ENCODE data around the gene NRG3. TPM values are rescaled to one million over a fixed set of nuclear protein-coding genes. Genes with fewer than 3 reads are reported as not detected.

The NRG3 gene
- total RNA-seq, 2 donors from 2014 or later: 1.7 to 2.3 TPM

DNA sequence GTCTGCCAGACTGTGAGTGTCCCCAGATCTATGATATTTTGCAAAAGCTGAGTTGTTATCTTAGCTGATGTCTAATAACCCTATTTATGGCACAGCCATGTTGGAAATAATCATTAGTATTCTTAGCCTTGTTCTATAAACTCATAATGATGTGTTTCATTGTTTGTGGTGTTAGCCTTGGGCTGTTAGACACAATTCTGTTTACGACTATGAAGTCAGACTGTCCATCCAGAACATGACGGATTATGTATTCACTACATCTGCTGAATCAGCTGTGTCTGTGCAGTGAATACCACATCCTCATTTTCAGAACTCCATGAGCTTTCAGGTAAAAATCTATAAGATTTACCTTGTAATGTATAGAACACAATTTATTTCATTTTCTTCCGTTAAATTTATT lies 577.1 kb downstream of the NRG3 start:
- Histone ChIP-seq H3K4me3 (ENCODE audit: low read length) (no peak overlapping the region), H3K4me1 (ENCODE audit: control insufficient read depth, insufficient read depth, low read length) (no peaks in the 10 kb centered on the region), H3K27ac (ENCODE audit: low read depth, low read length) (no peak overlapping the region), H3K27me3 (ENCODE audit: control insufficient read depth, insufficient read depth, low read length, poor library complexity, severe bottlenecking) (no peaks in the 10 kb centered on the region), H3K9me3 (ENCODE audit: control insufficient read depth, low read length) (no peaks in the 10 kb centered on the region), H3K36me3 (ENCODE audit: control insufficient read depth, insufficient read depth, low read length) (no peaks in the 10 kb centered on the region), H3K9ac (ENCODE audit: extremely low read depth, low read length, poor library complexity, severe bottlenecking) (no peak overlapping the region)
- Mint-ChIP-seq H3K36me3 (ENCODE audit: low read depth) (no peaks in the 10 kb centered on the region), H3K27ac (no peak overlapping the region), H3K4me3 (no peak overlapping the region), H3K9me3 (no peaks in the 10 kb centered on the region), H3K4me1 (peaks cover 3% of the 10 kb centered on the region), H3K27me3 (ENCODE audit: insufficient read depth) (no peaks in the 10 kb centered on the region)
- DNase-seq: no peak
- TF ChIP-seq, protein P1, sequence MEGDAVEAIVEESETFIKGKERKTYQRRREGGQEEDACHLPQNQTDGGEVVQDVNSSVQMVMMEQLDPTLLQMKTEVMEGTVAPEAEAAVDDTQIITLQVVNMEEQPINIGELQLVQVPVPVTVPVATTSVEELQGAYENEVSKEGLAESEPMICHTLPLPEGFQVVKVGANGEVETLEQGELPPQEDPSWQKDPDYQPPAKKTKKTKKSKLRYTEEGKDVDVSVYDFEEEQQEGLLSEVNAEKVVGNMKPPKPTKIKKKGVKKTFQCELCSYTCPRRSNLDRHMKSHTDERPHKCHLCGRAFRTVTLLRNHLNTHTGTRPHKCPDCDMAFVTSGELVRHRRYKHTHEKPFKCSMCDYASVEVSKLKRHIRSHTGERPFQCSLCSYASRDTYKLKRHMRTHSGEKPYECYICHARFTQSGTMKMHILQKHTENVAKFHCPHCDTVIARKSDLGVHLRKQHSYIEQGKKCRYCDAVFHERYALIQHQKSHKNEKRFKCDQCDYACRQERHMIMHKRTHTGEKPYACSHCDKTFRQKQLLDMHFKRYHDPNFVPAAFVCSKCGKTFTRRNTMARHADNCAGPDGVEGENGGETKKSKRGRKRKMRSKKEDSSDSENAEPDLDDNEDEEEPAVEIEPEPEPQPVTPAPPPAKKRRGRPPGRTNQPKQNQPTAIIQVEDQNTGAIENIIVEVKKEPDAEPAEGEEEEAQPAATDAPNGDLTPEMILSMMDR (conservative IDR thresholded peaks at IDR 0.05): no peak
- 90 to 92% methylated on average over 2 to 3 of the region's 3 CpGs for WGBS, 2 experiments (ENCODE audit: insufficient coverage in 1 of 2, insufficient read length in 1 of 2)

DNA sequence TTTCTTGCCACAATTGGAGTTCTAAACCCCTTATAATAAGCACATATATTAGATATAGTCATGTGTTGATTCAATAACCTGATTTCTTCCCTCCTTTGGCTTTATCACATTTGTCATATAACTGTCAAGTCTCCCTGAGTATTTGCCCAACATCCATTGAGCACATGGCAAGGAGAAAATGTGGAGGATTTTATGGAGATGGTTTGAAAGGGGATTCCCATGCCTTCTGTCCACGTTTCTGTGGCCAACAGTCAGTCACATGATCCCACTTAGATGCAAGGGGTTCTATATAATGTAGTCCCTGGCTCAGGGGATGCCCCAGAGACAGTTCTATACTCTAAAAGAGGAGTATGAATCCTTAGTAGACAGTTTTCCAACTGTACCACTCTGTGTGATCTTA lies 577.7 kb downstream of the NRG3 start:
- no peak overlapping the region for H3K27ac Mint-ChIP-seq

DNA sequence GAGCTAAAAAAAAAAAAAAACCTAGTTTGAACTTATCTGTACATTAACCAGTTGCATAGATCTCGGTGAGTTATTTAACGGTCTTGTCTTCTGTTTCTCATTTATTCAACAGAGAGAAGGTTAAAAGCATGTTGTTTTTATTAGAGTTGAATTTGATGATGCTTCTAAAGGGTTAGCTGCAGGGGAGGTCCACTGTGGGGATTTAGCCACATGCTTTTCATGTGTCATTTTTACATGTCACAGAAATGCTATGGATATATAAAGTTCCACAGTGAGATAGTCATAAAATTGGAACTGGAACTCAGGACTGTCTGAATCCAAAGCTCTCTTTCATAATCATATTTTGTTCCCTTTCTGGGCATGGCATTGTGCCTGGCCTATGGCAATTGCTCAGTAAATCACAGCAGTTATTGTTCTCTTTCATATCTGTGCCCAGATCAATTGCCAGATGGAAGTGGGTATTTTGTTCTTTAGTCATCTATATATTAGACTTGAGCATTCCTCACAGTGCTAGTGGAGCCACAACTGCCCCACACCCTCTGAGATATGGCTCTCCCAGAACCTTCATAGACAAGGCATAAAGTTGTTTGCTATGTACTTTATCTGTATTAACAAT lies 578.8 kb downstream of the NRG3 start:
- no peak for DNase-seq
- H3K4me3 Mint-ChIP-seq: no peak overlapping the region
- Histone ChIP-seq H3K9me3 (ENCODE audit: control insufficient read depth, low read length) (no peaks in the 10 kb centered on the region), H3K36me3 (ENCODE audit: control insufficient read depth, insufficient read depth, low read length) (no peaks in the 10 kb centered on the region), H3K9ac (ENCODE audit: extremely low read depth, low read length, poor library complexity, severe bottlenecking) (no peak overlapping the region), H3K27me3 (ENCODE audit: control insufficient read depth, insufficient read depth, low read length, poor library complexity, severe bottlenecking) (no peaks in the 10 kb centered on the region), H3K4me3 (ENCODE audit: low read length) (no peak overlapping the region), H3K4me1 (ENCODE audit: control insufficient read depth, insufficient read depth, low read length) (no peaks in the 10 kb centered on the region), H3K27ac (ENCODE audit: low read depth, low read length) (no peak overlapping the region)
- 98 to 100% methylated on average over 2 of the region's 2 CpGs for WGBS, 2 experiments (ENCODE audit: insufficient coverage in 1 of 2, insufficient read length in 1 of 2)
- TF ChIP-seq, protein P1 (conservative IDR thresholded peaks at IDR 0.05): no peak
- no peak overlapping the region for H3K27ac Mint-ChIP-seq
- no peaks in the 10 kb centered on the region for H3K36me3 Mint-ChIP-seq (ENCODE audit: low read depth)
- peaks cover 3% of the 10 kb centered on the region for H3K4me1 Mint-ChIP-seq
- H3K27me3 Mint-ChIP-seq (ENCODE audit: insufficient read depth): no peaks in the 10 kb centered on the region
- no peaks in the 10 kb centered on the region for H3K9me3 Mint-ChIP-seq

More for the DNA sequence above, 577.7 kb downstream of the NRG3 start:
- H3K9ac ChIP-seq (ENCODE audit: extremely low read depth, low read length, poor library complexity, severe bottlenecking): no peak overlapping the region
- TF ChIP-seq, protein P1 (conservative IDR thresholded peaks at IDR 0.05): no peak
- Mint-ChIP-seq H3K36me3 (ENCODE audit: low read depth) (no peaks in the 10 kb centered on the region), H3K27me3 (ENCODE audit: insufficient read depth) (no peaks in the 10 kb centered on the region), H3K9me3 (no peaks in the 10 kb centered on the region), H3K4me3 (no peak overlapping the region), H3K4me1 (peaks cover 3% of the 10 kb centered on the region)
- H3K36me3 ChIP-seq (ENCODE audit: control insufficient read depth, insufficient read depth, low read length): no peaks in the 10 kb centered on the region
- no peak for DNase-seq
- H3K4me1 ChIP-seq (ENCODE audit: control insufficient read depth, insufficient read depth, low read length): no peaks in the 10 kb centered on the region
- no peak overlapping the region for H3K27ac ChIP-seq (ENCODE audit: low read depth, low read length)
- H3K27me3 ChIP-seq (ENCODE audit: control insufficient read depth, insufficient read depth, low read length, poor library complexity, severe bottlenecking): no peaks in the 10 kb centered on the region
- WGBS, 2 experiments (ENCODE audit: insufficient coverage in 1 of 2, insufficient read length in 1 of 2): 83 to 85% methylated on average over 1 of the region's 1 CpG
- no peak overlapping the region for H3K4me3 ChIP-seq (ENCODE audit: low read length)
- no peaks in the 10 kb centered on the region for H3K9me3 ChIP-seq (ENCODE audit: control insufficient read depth, low read length)

All from endodermal cell (in vitro differentiated cells).